ENCODE data around the gene P2RX3.
"Not testable (repeated sequence)": the region's sequence is repeated elsewhere in the genome, so short reads cannot be mapped to it uniquely, and the experiment has no call there.

The P2RX3 gene

GRCh38 chr11:57357310-57357709, 19.2 kb downstream of the P2RX3 start:
- no peaks in the 10 kb centered on the region for H3K27me3 ChIP-seq (ENCODE audit: low read depth)
- H3K36me3 ChIP-seq (replicated peaks): no peaks in the 10 kb centered on the region
- H3K4me1 ChIP-seq: peaks cover 5% of the 10 kb centered on the region
- in situ Hi-C loops (cut with MboI; ENCODE audit: low sequenced_read_pairs): loop anchor here (25.0 kb wide), 1 partner anchor 1155 kb away; the partner anchor contains the start of gene OR5B21
- H3K4me3 ChIP-seq: no peak overlapping the region
- H3K9me3 ChIP-seq: no peaks in the 10 kb centered on the region
- no peak for DNase-seq (ENCODE audit: low spot score in 2 of 2)

- no peak overlapping the region for H3K4me3 ChIP-seq
- in situ Hi-C loops (cut with MboI; ENCODE audit: low sequenced_read_pairs): loop anchor here (25.0 kb wide), 1 partner anchor 1154 kb away; the partner anchor contains the start of gene OR5B21
Measured at GRCh38 chr11:57357856-57358255, 19.7 kb downstream of the P2RX3 start.

GRCh38 chr11:57358543-57358961, 20.4 kb downstream of the P2RX3 start:
- in situ Hi-C loops (cut with MboI; ENCODE audit: low sequenced_read_pairs): loop anchor here (25.0 kb wide), 1 partner anchor 1154 kb away; the partner anchor contains the start of gene OR5B21
- no peaks in the 10 kb centered on the region; the same call in 1 of the 2 replicates for H3K27me3 ChIP-seq (ENCODE audit: low read depth)
- no peaks in the 10 kb centered on the region for H3K36me3 ChIP-seq (replicated peaks)
- DNase-seq (ENCODE audit: low spot score in 2 of 2): no peak
- no peak overlapping the region for H3K4me3 ChIP-seq
- H3K9me3 ChIP-seq: no peaks in the 10 kb centered on the region
- H3K4me1 ChIP-seq: no peaks in the 10 kb centered on the region

More at GRCh38 chr11:57357856-57358255, 19.7 kb downstream of the P2RX3 start:
- DNase-seq (ENCODE audit: low spot score in 2 of 2): no peak
- Histone ChIP-seq H3K9me3 (no peaks in the 10 kb centered on the region), H3K27me3 (ENCODE audit: low read depth) (no peaks in the 10 kb centered on the region; the same call in 1 of the 2 replicates), H3K36me3 (replicated peaks) (no peaks in the 10 kb centered on the region), H3K4me1 (peaks cover 5% of the 10 kb centered on the region)

- DNase-seq (ENCODE audit: low spot score in 2 of 2): no peak
- H3K27me3 ChIP-seq (ENCODE audit: low read depth): no peaks in the 10 kb centered on the region; the same call in 1 of the 2 replicates
- no peaks in the 10 kb centered on the region for H3K4me1 ChIP-seq
- no peaks in the 10 kb centered on the region for H3K9me3 ChIP-seq
- H3K36me3 ChIP-seq (replicated peaks): no peaks in the 10 kb centered on the region
- in situ Hi-C loops (cut with MboI; ENCODE audit: low sequenced_read_pairs): loop anchor here (25.0 kb wide), 1 partner anchor 1153 kb away; the partner anchor contains the start of gene OR5B21
- H3K4me3 ChIP-seq: no peak overlapping the region
Measured at GRCh38 chr11:57358991-57359390, 20.8 kb downstream of the P2RX3 start.

GRCh38 chr11:57359396-57359795, 21.2 kb downstream of the P2RX3 start:
- H3K36me3 ChIP-seq (replicated peaks): no peaks in the 10 kb centered on the region
- no peaks in the 10 kb centered on the region; the same call in 1 of the 2 replicates for H3K27me3 ChIP-seq (ENCODE audit: low read depth)
- no peak for DNase-seq (ENCODE audit: low spot score in 2 of 2)
- no peak overlapping the region for H3K4me3 ChIP-seq
- in situ Hi-C loops (cut with MboI; ENCODE audit: low sequenced_read_pairs): loop anchor here (25.0 kb wide), 1 partner anchor 1153 kb away; the partner anchor contains the start of gene OR5B21
- no peaks in the 10 kb centered on the region for H3K4me1 ChIP-seq
- no peaks in the 10 kb centered on the region for H3K9me3 ChIP-seq

- Histone ChIP-seq H3K27me3 (ENCODE audit: low read depth) (no peaks in the 10 kb centered on the region; the same call in 1 of the 2 replicates), H3K9me3 (no peaks in the 10 kb centered on the region), H3K4me1 (no peaks in the 10 kb centered on the region), H3K4me3 (no peak overlapping the region), H3K36me3 (replicated peaks) (no peaks in the 10 kb centered on the region)
- DNase-seq (ENCODE audit: low spot score in 2 of 2): no peak
- in situ Hi-C loops (cut with MboI; ENCODE audit: low sequenced_read_pairs): loop anchor here (25.0 kb wide), 1 partner anchor 1152 kb away; the partner anchor contains the start of gene OR5B21
Measured at GRCh38 chr11:57359896-57360690, 21.9 kb downstream of the P2RX3 start.

- in situ Hi-C loops (cut with MboI; ENCODE audit: low sequenced_read_pairs): loop anchor here (25.0 kb wide), 1 partner anchor 1151 kb away; the partner anchor contains the start of gene OR5B21
- DNase-seq (ENCODE audit: low spot score in 2 of 2): no peak
- Histone ChIP-seq H3K4me3 (no peak overlapping the region), H3K4me1 (no peaks in the 10 kb centered on the region), H3K9me3 (no peaks in the 10 kb centered on the region), H3K27me3 (ENCODE audit: low read depth) (no peaks in the 10 kb centered on the region; the same call in 1 of the 2 replicates), H3K36me3 (replicated peaks) (no peaks in the 10 kb centered on the region)
Measured at GRCh38 chr11:57360991-57361390, 22.8 kb downstream of the P2RX3 start.

- not testable (repeated sequence) for H3K27me3 ChIP-seq (ENCODE audit: low read depth); H3K4me3 ChIP-seq; DNase-seq (ENCODE audit: low spot score in 2 of 2); H3K4me1 ChIP-seq; H3K9me3 ChIP-seq; H3K36me3 ChIP-seq (replicated peaks)
- in situ Hi-C loops (cut with MboI; ENCODE audit: low sequenced_read_pairs): loop anchor here (25.0 kb wide), 1 partner anchor 1151 kb away; the partner anchor contains the start of gene OR5B21
Measured at GRCh38 chr11:57361420-57361819, 23.3 kb downstream of the P2RX3 start.

GRCh38 chr11:57361926-57362325, 23.8 kb downstream of the P2RX3 start:
- DNase-seq (ENCODE audit: low spot score in 2 of 2): no peak
- H3K4me3 ChIP-seq: no peak overlapping the region
- no peaks in the 10 kb centered on the region for H3K36me3 ChIP-seq (replicated peaks)
- H3K9me3 ChIP-seq: no peaks in the 10 kb centered on the region
- in situ Hi-C loops (cut with MboI; ENCODE audit: low sequenced_read_pairs): loop anchor here (25.0 kb wide), 1 partner anchor 1150 kb away; the partner anchor contains the start of gene OR5B21
- H3K27me3 ChIP-seq (ENCODE audit: low read depth): no peaks in the 10 kb centered on the region; the same call in 1 of the 2 replicates
- no peaks in the 10 kb centered on the region for H3K4me1 ChIP-seq

GRCh38 chr11:57363131-57364080, 25.3 kb downstream of the P2RX3 start:
- DNase-seq (ENCODE audit: low spot score in 2 of 2): no peak
- Histone ChIP-seq H3K4me3 (no peak overlapping the region), H3K9me3 (no peaks in the 10 kb centered on the region), H3K36me3 (replicated peaks) (no peaks in the 10 kb centered on the region), H3K27me3 (ENCODE audit: low read depth) (no peaks in the 10 kb centered on the region; the same call in 1 of the 2 replicates), H3K4me1 (no peaks in the 10 kb centered on the region)
- in situ Hi-C loops (cut with MboI; ENCODE audit: low sequenced_read_pairs): loop anchor here (25.0 kb wide), 1 partner anchor 1149 kb away; the partner anchor contains the start of gene OR5B21

- Histone ChIP-seq H3K4me1 (no peaks in the 10 kb centered on the region), H3K36me3 (replicated peaks) (no peaks in the 10 kb centered on the region), H3K4me3 (no peak overlapping the region), H3K9me3 (no peaks in the 10 kb centered on the region), H3K27me3 (ENCODE audit: low read depth) (no peaks in the 10 kb centered on the region; the same call in 1 of the 2 replicates)
- no peak for DNase-seq (ENCODE audit: low spot score in 2 of 2)
- in situ Hi-C loops (cut with MboI; ENCODE audit: low sequenced_read_pairs): loop anchor here (25.0 kb wide), 1 partner anchor 1147 kb away; the partner anchor contains the start of gene OR5B21
Measured at GRCh38 chr11:57364851-57365660, 26.9 kb downstream of the P2RX3 start.

GRCh38 chr11:57368106-57368844, 30.1 kb downstream of the P2RX3 start:
- H3K27me3 ChIP-seq (ENCODE audit: low read depth): no peaks in the 10 kb centered on the region
- no peaks in the 10 kb centered on the region for H3K4me1 ChIP-seq
- no peaks in the 10 kb centered on the region for H3K36me3 ChIP-seq (replicated peaks)
- no peak for DNase-seq (ENCODE audit: low spot score in 2 of 2)
- H3K4me3 ChIP-seq: no peak overlapping the region
- H3K9me3 ChIP-seq: no peaks in the 10 kb centered on the region
- in situ Hi-C loops (cut with MboI; ENCODE audit: low sequenced_read_pairs): loop anchor here (25.0 kb wide), 1 partner anchor 1144 kb away; the partner anchor contains the start of gene OR5B21

Data from HAP-1 (cell line).